Skin of body (tissue), 2 donors: ENCODE measurements around the gene DOK4. TPM values are rescaled to one million over a fixed set of nuclear protein-coding genes. Genes with fewer than 3 reads are reported as not detected.
A peak's percentile ranks its signal among the peaks of the same experiment; 100 is the strongest.

Experiments used
- DNase-seq: peaks from one replicate; lab custom pipeline; 2025; lab: John Stamatoyannopoulos, UW
- total RNA-seq: library from RNA; depleted of rRNA; stranded (reverse); fragments of >200 nt; gene quantifications from one replicate; pipeline ENCODE4 v1.2.3, GENCODE V29; 2014

The DOK4 gene
- 12.6 TPM for total RNA-seq

GRCh38 chr16:57485916-57486857 is at the start of gene DOK4:
TSS of gene DOK4 (minus strand) at chr16:57486493. CDS start at chr16:57479507, 6,986 bp downstream.
- DNase-seq: peak; percentile 33

GRCh38 chr16:57535680-57536305 is 49.5 kb upstream of the DOK4 start:
- peak; percentile 90 for DNase-seq

GRCh38 chr16:57534881-57535658 is 48.8 kb upstream of the DOK4 start:
- no peak for DNase-seq

GRCh38 chr16:57534337-57534880 is 48.1 kb upstream of the DOK4 start:
- no peak for DNase-seq

- DNase-seq: no peak
These were observed 47.4 kb upstream of the DOK4 start for GRCh38 chr16:57533431-57534336.

- no peak for DNase-seq
These were observed 46.0 kb upstream of the DOK4 start for GRCh38 chr16:57532266-57532625.

GRCh38 chr16:57531635-57532265 is 45.5 kb upstream of the DOK4 start:
- no peak for DNase-seq

- no peak for DNase-seq
These were observed 44.9 kb upstream of the DOK4 start for GRCh38 chr16:57531253-57531575.

- no peak for DNase-seq
These were observed 44.4 kb upstream of the DOK4 start for GRCh38 chr16:57530522-57531252.

- no peak for DNase-seq
These were observed 43.8 kb upstream of the DOK4 start for GRCh38 chr16:57530104-57530521.

GRCh38 chr16:57529391-57530103 is 43.3 kb upstream of the DOK4 start:
- DNase-seq: no peak

- no peak for DNase-seq
These were observed 42.5 kb upstream of the DOK4 start for GRCh38 chr16:57528499-57529390.

- no peak for DNase-seq
These were observed 41.5 kb upstream of the DOK4 start for GRCh38 chr16:57527610-57528360.

GRCh38 chr16:57527027-57527426 is 40.7 kb upstream of the DOK4 start:
- DNase-seq: no peak

GRCh38 chr16:57526498-57526897 is 40.2 kb upstream of the DOK4 start:
- no peak for DNase-seq

GRCh38 chr16:57525761-57526160 is 39.5 kb upstream of the DOK4 start:
- no peak for DNase-seq

GRCh38 chr16:57522960-57523359 is 36.7 kb upstream of the DOK4 start:
- no peak for DNase-seq
